Right hindlimb (tissue), 1 donor: Measurements from ENCODE around the gene C1QTNF1.

Experiments
- DNase-seq: peaks from one replicate; pipeline ENCODE4 v3.0.0-alpha.2; 2018

C1QTNF1 gene

DNA sequence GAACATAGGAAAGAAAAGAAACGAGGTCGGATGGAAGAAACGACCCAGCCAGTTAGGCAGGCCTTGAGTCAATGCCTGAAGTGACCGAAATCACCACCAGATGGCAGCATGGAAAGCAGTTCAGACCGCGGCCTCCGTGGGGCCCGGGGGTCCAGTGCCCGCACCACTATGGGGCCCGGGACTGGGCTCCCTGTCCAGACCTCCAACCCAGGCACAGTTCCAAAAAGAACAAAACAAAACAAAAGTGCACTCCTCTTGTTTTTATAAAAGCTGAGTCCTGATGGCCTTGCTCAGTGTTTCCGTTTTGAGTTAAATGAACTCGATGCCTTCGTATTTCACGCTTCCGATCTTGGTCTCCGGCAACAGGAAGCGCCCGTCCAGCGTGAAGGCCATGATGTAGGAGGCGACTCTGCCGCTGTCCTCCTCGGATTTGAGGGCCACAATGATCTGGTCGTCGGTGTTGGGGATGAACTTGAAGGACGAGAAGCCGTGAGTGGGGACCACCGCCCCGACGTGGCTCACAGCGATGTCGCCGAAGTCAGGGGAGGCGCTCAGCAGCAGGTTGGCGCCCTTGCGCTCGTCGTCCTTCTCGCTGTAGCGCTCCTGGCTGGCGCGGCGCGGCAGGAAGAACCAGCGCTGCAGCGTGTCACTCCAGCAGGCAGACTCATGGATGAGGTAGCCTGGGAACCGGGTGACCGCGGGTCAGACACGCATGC is 30.6 kb upstream of the C1QTNF1 start:
- peak; percentile 58 for DNase-seq

DNA sequence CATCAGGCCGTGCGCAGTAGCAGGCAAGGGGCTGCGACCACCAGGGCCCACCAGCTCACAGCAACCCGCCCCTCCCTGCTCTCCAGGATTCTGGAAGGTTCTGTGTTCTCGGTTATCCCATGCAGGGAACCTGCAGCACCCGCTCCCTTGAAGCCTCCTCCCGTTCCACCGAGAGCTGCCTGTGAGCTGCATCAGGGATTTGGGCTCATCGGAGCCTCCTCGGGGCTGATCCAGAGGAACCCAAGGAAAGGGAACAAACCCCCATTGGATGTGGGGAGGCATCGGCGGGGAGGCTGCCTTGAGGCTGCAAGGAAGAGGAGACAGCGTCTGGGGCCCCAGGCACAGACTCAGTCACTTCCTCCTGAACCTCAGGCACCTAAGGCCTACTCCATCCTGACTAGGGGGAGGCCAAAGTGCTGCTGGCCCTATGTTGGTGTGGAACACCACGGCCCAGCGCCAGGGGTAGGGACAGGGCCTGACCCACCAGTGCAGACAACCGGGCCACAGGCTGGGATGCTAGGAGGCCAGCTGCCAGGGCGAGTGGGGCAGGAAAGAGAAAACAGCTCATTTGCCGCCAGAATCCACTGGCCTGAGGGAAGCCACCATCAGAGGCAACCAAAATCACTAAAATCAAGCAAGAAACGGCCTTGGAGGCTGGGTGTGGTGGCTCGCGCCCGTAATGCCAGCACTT is 29.8 kb upstream of the C1QTNF1 start:
- DNase-seq: peak; percentile 18

GRCh38 chr17:78995022-78995760 is 28.8 kb upstream of the C1QTNF1 start:
- peak; percentile 19 for DNase-seq

DNA sequence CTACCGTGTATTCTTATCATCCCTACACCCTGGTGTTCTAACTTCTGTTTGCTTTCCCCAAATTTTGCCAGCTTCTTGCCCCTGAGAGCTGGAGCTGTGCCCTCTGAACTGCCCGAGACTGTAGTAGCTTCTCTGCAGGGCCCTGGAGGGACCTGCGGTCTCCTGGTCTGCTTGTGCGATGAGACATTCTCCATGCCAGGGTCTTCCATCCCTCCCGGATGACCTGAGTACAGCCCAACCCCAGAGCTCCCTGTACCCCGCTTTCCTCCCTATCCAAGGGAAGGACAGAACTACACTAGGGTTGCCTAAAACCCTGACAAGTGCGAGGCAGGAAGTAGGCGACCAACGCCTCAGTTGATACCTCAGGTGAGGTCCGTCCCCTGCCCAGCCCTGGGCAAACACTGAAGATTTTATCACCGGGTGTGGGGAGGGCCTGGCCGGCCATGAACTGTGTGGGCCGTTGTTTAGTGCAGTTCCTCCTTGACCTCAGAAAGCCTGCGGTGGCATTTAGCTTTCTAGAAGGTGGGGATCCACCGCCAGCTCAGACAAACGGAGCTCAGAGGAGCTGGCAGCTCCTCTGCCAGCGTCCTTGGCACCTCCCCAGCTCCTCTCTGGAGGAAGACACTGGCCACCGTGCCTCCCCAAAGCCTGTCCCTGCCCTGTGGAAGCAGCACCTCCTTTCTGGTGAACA is 28.1 kb upstream of the C1QTNF1 start:
- peak; percentile 26 for DNase-seq

DNA sequence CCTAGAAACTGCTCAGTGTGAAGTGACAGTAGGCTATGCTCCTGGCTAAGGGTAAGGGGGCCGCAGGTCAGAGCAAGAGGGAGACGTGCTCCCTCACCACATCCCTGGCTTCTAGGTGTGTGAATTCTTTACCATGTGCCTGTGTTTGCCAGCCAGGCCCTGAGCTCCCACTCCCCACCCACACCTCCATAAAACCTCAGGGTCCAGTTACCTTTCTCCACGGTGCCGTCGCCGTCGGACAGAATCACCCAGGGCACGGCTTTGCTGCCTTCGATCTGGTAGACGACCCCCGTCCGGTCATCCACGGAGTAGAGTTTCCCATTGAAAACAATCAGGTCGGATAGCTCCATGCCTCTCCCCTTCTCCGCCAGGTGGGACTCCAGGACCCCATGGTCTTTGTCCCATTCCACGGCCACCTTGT is 27.2 kb upstream of the C1QTNF1 start:
- DNase-seq: peak; percentile 14

- peak; percentile 32 for DNase-seq
These were observed 26.7 kb upstream of the C1QTNF1 start for GRCh38 chr17:78997231-78997741.

DNA sequence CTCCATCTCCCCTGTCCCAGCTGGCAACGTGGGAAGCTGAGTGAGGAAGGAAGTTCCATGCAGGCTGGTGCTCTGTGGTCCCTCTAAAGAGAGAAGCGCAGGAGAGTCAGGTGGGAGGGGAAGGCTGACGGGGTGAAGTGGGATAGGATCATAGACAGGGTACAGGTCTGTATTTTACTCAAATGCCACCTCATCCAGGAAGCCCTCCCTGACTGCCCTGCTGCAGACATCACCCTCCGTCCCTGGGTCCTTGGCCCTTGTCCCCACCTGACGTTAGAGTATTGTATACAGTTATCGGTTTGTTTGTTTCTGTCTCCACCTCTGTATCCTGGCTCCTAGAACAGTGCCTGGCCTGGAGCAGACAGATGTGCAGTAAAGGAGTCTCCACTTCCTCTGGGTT is 26.1 kb upstream of the C1QTNF1 start:
- peak; percentile 9 for DNase-seq

DNA sequence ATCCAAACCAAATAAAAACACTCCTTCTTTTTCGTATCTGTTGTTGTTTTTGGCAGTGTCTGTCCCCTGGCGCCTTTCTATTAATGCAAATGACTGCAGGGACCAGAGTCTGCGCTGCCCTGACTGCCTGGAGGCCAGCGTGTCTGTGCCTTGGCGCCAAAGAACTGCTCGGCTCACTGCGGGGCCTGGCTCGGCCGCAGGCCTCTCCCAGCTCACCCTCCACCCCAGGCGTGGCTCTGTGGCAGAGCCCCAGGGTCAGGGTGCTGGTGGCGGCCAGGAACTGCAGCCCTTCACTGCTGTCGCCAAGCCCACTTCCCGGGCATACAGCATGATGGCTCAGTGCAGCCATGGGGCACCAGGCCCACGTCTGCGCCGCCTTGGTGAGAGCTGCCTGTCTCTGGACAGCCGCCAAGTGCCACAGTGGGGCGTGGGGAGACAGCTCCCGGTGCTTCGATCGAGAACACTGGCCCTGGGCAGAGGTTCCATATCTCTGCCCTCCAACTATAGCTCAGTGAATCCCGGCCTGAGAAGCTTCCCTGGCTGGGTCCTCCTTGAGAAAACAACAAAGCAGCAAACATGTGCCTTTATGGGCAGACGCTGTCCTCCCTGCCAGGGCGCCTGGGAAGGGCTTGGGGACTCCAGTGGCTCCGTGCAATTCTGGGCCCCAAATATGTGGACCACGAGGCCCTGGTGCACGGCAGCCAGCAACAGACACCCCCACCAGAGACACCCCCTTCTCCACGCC is 25.5 kb upstream of the C1QTNF1 start:
- DNase-seq: peak; percentile 28

GRCh38 chr17:78999056-78999768 is 24.8 kb upstream of the C1QTNF1 start:
- DNase-seq: peak; percentile 9

- no peak for DNase-seq
These were observed 24.0 kb upstream of the C1QTNF1 start for GRCh38 chr17:78999947-79000395.

DNA sequence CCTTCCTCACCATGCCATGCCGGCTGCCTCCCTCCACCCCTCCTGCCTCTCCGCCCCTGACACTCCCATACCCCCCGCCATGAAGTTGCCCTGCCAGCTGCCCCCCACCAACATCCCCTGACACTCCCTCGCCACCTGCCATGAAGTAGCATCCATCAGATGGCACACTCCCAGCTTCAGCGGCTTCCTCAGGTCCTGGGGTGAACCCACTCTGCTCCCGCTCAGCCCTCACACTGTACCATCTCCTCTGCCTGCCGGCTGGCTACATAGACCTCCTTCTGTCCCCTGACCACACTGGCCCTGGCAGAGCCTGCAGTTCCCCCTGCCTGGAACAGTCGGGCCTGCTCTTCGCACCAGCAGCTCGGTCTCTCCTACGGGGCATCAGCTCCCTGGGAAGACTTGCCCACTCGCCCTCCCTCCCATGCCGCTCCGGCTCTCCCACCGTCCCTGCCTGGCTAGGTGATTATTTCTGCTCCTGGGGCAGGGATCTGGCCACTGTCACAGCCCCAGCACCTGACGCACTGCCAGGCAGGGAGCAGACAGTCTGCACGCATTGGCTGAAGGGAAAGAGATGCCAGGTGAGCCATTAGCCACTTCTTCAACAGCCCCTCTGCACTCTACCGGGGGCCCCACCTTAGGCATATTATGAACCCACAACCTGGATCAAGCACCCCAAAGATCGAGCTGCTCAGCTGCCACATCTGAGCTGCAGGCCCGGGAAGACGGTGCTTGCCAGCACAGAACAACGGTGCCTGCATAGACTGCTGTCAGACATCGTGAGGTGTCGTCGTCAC is 23.4 kb upstream of the C1QTNF1 start:
- DNase-seq: peak; percentile 13

DNA sequence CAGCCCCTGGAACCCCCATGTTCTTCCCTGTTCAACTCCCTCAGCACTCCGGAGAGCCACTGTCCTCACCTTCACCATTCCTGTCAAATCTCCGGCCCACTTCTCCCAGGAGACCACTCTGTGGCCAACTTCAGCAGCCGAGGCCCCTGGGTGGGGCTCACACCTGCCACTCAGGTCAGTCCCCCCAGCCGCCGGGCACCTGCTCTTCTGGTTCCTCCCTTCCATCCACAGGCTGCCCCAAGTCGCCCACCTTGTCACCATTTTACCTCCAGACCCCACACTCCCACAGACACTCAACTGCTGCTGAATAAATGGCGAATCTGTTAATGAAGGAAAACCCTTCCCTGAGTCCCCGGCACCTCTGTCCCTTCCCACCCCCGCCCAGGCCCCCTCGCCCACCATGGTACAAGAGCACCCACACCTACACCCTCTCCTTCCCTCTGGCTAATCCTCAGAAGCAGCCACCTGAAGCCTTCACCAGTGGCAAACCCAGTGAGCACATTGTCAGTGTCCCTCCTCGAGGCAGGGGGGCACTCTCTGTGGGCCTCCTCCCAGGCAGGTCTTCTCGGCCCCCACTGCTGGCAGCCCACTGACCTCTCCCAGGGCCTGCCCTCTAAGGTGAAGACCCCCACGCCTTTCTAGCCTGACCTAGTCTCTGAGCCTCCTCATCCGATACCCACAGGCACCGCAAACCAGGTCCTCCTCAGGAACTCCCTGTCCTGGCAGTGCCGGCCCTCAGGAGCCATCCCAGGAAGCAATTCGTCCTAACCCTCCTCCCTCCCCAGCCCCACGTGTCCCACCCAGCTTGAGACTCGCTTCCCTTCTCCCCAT is 22.6 kb upstream of the C1QTNF1 start:
- DNase-seq: peak; percentile 16

- DNase-seq: peak; percentile 8
These were observed 21.7 kb upstream of the C1QTNF1 start for GRCh38 chr17:79002291-79002690.

DNA sequence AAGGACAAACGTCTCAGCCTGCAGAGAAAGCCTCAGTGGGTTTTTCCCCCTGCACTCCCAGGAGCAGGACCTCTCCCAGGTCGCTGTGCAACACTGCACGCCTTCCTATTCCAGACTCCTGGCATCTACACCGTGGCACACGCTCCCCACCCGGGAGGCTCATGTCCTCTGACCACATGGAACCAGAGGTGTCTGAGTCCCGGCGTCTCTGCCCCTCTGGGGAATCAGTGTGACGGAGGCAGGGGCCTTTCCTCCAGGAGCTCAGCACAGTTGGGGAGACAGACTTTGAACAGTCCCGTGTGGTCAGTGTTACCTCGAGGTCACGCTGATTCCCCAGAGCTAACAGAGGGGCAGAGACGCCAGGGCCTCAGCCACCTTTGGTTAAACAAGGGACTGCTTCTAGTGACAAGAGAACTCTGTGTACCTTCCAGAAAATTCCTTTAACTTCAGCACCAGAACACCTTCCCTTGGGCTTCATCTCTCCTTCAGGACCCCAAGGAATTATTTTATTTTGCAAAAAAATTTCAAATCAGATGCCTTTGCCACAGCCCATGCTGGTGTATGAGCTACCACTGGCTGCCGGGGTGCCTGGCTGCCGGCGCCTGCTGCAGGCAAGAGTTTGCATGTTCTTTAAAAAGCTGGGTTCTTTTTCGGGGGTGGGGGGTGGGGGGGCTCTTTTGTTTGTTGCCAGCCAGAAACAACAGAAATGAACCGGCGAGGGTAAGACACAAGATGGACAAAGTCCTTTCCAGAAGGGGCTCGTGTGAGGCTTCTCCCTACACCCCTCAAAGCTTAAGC is 21.0 kb upstream of the C1QTNF1 start:
- peak; percentile 6 for DNase-seq

DNA sequence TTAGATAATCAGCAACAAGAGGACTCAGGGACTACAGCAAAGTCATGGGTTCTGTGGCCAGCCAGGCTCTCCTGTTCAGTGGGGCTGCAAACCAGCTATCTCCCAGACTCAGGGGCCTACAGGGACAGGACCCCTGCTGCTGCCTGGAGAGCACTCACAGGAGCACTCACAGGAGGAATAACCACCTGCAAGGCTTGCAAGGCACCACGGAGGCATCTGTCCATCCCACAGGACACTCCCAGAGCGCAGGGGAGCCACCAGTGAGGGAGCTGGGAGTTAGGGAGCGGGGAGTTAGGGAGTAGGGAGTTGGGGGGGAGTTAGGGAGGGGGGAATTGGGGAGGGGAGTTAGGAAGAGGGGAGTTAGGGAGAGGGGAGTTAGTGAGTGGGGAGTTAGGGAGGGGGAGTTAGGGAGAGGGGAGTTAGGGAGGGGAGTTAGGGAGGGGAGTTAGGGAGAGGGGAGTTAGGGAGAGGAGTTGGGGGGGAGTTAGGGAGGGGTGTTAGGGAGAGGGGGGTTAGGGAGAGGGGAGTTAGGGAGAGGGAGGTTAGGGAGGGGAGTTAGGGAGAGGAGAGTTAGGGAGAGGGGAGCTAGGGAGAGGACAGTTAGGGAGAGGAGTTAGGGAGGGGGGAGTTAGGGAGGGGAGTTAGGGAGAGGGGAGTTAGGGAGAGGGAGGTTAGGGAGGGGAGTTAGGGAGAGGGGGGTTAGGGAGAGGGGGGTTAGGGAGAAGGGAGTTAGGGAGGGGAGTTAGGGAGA is 20.1 kb upstream of the C1QTNF1 start:
- DNase-seq: peak; percentile 6

GRCh38 chr17:79005063-79005861 is 18.7 kb upstream of the C1QTNF1 start:
- DNase-seq: peak; percentile 10

- DNase-seq: peak; percentile 13
These were observed 17.9 kb upstream of the C1QTNF1 start for GRCh38 chr17:79006046-79006445.
